ENCODE measurements around the gene ACOXL.
"Not testable (repeated sequence)": the region's sequence is repeated elsewhere in the genome, so short reads cannot be mapped to it uniquely, and the experiment has no call there.

Gene ACOXL

DNA sequence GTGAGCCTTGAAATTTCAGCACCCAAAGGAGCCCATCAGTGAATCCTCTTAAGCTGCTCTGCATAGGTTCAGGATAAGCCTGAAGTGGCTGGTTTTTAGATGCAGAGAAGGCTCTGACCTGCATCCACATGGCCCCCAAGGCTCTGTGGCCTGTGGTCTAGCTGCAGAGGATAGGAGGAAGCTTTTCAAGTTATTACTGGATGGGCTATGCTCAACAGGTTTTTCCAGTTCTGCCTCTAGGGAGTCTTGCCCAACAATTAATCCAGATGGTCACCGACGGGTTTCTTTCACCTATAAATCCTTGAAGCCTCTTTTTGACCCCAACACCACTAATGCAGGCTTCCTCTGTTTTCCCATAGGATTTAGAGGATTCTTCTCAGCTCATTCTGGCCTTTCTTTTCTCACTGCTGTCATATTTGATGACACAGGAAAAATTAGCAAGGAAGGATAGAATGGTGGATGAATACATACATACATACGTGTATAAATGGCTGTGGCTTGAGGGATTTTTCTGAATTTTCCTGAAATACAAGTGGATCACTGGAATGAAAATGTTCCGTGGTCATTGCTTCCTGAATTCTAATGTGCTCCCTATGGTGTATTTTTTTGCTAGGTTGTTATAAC is 336.2 kb downstream of the ACOXL start:
- DNase-seq = no peak

DNA sequence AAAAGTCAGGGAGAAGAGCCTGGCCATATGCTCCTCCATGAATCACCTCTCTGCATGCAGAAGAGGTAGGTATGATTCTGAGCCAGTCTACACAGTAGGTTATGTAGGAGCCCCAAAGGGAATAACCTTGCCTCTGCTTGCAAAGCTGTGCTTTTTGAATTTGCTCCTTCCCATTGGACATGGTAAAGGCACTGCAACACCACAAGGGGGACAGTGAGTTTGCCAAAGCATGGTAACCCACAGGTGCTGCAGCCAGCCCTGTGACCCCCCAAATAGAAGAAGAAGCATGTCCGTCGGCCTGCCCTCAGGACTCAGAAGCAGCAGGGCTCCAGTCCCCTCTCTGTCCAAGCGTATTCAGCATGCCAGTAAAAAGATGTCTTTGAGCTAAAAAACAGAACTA is 337.3 kb downstream of the ACOXL start:
- no peak for DNase-seq

DNA sequence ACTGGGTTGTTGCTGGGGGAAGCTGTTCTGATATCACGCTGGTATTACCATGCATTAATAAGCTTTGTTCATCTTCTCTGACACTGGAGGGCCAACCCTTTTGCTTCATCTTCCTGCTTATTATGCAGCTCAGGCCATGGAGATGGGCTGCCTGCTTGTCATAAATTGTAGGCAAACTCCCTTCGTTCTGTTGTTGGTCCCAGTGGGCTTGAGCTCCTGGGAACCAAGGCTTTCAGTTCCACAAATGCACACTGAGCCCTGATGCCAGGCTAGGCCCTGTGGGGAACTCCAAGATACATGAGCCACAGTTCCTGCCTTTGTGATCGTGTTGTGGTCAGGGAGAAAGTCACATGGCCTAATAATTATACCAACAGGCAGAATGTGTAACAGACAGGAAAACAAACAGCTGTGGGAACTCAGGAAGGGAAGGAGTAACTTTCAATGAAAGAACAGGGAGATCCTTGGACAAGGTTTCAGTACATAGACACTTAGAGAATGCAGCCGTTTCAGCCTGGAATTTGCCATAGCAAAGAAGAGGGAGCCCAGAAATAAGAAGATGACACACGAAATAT is 339.3 kb downstream of the ACOXL start:
- DNase-seq = no peak

DNA sequence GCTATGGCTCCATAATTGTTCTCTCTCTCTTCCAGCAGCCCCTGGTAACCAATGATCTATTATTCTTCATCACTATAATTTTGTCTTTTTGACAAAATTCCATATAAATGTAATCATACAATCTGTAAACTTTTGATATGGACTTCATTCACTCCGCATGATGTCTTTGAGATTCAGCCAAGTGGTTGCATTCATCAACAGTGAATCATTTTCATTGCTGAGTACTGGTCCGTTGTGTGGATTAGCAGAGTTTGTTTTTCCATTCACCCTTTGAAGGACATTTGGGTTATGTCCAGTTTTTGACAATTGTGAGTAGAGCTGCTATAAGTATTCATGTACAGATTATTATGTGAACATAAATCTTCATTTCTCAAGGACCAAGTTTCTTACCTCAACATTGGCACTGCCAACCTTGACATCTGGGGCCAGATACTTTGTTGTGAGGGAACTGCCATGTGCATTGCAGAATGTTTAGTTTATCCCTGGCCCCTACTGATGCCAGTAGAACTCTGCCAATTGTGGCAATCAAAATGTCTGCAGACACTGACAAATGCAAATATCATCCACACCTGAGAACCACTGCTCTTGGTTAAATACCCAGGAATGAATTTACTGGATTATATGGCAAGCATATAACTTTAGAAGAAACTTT is 340.0 kb downstream of the ACOXL start:
- DNase-seq = no peak

DNA sequence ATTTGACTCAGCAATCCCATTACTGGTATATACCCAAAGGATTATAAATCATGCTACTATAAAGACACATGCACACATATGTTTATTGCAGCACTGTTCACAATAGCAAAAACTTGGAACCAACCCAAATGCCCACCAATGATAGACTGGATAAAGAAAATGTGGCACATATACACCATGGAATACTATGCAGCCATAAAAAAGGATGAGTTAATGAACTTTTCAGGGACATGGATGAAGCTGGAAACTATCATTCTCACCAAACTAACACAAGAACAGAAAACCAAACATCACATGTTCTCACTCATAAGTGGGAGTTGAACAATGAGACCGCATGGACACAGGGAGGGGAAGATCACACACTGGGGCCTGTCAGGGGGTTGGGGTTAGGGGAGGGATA is 350.3 kb downstream of the ACOXL start:
- not testable (repeated sequence) for DNase-seq

DNA sequence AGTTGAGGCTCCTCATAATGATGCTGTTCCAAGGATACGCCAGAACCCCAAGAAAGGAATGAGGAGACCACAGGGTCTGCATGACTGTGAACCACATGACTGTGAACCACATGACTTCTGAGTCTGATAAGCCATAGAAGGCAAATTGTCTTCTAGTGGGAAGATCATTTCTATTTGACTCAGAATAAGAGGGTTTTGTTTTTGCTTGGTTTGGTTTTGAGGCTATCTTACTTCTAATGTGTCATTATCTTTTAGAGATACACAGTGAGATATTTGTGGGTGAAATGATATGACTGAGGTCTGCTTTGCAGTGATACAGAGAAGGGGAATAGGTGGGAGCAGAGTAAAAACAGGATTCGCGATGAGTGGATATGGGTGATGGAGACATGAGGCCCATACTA is 359.4 kb downstream of the ACOXL start:
- DNase-seq = peak in 1 of 5 experiments; percentile 66

DNA sequence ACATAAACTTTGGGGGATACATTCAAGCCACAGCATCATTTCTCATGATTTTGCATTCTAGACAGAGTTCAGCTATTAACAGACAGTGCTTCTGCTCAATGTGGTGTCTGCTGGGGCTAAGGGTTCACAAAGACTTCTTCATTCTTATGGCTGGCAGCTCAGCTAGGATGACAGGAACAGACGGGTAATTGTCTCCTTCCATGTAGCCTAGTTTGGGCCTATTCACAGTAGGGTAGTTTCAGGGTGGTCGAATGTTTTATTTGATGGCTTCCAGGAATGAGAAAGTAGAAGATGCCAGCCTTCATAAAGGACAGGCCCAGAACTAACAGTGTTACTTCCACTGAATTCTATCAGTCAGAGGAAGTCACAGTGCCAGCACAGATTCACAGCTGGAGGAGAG is 362.3 kb downstream of the ACOXL start:
- DNase-seq = no peak

DNA sequence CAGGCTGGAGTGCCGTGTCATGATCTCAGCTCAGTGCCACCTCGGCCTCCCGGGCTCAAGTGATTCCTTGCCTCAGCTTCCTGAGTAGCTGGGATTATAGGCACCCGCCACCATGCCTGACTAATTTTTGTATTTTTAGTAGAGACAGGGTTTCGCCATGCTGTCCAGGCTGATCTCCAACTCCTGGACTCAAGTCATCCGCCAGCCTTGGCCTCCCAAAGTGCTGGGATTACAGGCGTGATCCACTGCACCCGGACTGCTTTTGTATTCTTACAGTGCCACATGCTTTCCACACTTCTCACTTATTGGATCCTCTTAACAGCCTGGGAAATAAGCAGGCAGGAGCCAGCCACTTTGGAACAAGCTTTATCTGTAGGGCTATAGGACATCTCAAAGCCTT is 363.1 kb downstream of the ACOXL start:
- DNase-seq = no peak

DNA sequence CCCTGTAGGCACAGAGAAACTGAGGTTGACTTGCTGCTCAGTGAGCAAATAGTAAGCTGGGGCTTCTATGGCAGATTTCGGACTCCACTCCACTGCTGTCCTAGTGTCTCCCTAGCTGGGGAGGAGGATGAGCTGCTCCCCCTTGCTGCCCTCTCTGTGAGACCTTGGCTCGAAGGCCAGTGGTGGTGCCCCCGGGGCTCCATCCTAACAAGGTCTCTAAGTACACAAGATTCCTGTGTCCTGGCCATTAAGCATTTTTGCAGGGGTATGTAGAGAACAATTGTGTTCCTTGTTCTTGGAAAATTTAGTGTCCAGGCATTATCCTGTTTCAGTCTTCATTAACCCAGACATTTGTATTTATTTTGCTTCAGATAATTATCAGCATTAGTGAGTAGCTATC is 367.0 kb downstream of the ACOXL start:
- no peak for DNase-seq

DNA sequence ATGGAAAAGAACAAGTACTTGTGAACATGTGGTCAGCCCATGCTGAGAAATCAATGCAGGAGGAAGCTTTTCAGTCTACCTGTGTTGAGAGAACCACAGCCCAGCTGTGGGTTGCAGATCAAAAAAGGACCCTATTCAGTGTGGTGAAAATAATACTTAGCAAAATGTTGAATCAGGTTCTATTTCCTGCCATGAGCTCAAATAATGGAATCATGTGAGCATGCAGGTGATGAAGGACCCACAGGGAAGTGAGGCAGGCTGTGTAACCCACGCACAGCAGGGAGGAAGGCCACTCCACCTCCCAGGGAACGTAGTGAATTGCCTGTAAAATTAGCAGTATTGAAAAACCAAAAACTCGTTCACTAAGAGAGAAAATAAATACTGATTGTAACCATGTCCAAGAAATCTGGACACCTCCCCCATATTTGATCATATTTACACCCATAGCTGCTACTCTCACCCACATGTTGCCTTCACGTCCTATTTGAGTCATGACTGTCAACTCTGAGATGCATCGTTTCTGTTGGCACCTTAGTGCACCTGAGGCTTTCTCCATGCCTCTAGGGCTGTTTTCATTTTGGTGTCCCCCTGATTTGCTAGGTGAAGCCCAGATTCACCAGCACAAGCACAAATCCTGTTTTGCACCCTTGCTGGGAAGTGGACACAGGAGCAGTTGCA is 367.9 kb downstream of the ACOXL start:
- no peak for DNase-seq

DNA sequence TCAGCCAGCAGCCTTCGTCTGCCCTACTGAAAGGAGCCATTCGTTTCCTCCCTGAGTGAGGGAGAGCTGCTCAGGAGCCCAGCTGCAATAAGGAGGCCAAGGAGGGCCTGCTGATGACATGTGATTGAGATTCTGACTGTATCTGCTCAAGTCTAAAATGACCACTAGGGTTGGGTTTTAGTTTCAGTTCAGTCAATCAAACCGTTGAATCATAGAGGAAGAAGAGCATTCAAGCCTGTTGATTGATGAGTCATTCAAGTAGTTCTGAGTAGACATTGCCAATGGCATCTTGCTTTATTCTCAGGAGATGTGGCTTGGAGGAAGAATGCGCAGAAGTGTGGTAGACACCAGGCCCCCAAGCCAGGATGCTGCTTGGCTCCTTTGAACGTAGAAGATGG is 368.4 kb downstream of the ACOXL start:
- peak in 1 of 5 experiments; percentile 59 for DNase-seq

DNA sequence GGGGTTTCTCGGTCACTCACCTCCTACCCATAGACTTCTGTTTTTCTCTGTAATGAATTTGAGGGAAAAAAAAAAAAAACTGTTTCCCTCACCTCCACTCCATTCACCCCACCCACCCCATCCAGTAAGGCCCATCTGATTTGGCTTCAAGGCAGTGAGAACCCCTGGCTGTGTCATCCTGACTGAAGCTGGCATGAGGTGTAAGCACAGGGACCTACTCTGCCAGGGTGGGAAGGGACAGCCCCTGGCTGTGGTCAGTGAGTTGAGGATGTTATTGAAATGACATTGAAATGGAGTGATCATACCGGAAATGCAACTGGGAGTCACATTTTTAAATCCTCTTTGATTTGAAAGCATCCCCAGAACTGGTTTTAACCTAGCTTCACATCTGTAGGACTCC is 369.2 kb downstream of the ACOXL start:
- no peak for DNase-seq

DNA sequence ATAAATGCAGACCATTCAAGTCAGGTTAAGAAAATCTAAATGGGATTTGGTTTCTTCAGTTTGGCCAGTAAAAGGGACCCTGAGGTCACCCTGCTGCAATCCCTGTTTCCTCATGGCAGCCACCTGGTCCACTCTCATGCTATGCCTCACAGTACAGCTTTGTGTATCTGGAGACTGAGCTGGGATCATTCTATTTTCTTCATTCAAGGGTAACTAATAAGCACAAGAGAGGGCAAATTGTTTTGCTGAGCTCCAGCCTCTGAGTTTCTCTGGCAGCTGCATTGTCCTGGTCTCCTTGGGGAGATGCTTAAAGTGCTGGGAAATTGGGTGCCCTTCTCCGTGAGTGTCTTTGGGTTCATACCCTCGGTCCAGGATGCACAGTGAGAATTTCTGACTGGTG is 369.8 kb downstream of the ACOXL start:
- no peak for DNase-seq

DNA sequence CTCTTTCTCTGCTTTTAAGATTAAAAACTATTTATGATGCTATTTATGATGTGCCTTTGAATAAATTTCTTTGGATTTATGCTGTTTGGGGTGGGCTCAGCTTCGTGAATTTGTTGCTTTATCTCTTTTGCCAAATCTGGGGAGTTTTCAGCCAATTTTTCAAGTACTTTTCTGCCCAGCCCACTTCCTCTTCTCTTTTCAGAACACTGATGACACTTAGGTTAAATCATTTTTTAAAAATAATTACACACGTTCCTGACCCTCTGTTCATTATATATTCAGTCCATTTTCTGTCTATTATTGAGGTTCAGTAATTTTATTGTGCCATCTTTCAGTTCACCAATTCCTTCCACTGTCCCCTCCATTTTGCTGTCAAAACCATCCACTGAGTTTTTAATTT is 373.6 kb downstream of the ACOXL start:
- no peak for DNase-seq

DNA sequence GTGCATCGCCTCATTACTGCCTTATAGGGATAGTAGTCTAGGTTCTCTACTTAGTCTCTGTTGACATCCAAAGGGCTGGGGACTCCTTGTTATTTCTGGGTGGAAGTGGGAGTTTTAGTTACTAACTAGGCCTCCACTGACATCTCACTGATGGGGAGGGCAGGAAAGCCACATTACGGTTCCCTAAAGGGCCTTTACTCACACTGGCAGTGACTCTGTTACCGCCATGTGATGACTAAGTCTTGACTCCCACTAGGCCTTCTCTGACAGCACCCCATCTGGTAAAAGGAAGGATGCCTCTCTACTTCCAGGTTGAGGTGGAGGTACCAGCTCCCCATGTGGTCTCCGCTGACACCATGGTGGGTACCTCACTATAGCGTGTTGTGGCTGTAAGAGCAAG is 374.3 kb downstream of the ACOXL start:
- no peak for DNase-seq

DNA sequence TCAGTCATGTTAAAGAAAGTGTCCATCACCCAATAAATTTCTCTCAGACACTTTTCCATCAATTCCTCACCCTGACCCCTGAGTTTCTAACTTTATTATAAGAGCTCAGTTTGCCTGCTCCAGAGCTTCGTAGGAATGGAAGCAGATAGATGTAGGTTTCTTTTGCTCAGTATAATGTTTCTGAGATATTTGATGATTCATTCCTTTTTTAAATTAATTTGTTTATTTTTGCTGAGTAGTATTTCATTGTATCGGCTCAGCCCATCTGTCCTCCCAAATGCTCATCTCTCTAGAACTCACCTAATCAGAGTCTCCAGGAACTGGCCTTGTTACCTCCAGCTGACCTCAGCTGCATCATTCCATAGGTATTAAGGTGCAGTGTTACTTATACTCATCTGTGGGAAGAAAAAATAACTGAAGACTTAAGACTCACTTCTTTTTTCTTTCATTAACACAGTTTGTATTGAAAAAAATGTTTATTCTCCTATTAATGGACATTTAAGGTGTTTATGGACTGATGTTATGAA is 376.4 kb downstream of the ACOXL start:
- DNase-seq = no peak

DNA sequence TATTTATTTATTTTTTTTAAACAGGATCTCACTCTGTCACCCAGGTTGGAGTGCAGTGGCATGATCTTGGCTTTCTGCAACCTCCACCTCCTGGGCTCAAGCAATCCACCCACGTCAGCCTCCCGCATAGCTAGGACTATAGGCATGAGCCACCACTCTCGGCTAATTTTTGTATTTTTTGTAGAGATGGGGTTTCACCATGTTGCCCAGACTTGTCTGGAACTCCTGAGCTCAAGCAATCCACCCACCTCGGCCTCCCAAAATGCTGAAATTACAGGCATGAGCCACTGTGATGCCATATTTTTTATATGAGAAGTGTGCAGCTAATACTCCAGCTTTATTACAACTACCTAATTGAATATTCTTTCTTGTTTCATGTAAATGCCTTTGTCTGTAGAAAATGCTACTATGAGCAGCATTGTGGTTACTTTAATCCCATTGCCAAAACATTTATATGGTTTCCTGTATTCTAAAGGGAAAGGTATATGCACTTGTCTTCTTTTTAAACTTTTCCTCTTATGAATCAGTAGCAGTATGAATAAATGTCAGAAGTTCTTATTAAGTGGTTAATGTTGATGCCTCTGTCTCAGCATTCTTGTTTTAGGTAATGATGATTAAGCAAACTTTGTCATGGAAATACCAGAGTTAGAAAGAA is 378.9 kb downstream of the ACOXL start:
- peak in 1 of 5 experiments; percentile 20 for DNase-seq

DNA sequence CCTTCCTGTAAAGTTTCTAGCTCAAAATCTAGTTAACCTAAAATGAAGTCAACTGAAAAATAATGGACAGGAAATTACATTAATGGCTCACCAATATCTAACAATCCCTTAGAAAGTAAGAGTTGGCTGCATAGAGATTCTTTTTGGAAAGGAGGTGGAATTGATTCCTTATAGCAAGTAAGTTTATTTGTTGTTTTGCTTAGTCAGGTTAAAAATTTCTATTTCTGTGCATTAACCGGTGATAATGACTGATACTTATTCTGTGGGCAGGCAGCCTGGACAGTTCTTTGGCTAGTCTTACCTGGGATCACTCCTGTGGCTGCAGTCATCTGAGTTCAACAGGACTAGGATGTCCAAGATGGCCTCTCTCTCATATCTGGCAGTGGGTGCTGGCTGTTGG is 381.5 kb downstream of the ACOXL start:
- DNase-seq = no peak

DNA sequence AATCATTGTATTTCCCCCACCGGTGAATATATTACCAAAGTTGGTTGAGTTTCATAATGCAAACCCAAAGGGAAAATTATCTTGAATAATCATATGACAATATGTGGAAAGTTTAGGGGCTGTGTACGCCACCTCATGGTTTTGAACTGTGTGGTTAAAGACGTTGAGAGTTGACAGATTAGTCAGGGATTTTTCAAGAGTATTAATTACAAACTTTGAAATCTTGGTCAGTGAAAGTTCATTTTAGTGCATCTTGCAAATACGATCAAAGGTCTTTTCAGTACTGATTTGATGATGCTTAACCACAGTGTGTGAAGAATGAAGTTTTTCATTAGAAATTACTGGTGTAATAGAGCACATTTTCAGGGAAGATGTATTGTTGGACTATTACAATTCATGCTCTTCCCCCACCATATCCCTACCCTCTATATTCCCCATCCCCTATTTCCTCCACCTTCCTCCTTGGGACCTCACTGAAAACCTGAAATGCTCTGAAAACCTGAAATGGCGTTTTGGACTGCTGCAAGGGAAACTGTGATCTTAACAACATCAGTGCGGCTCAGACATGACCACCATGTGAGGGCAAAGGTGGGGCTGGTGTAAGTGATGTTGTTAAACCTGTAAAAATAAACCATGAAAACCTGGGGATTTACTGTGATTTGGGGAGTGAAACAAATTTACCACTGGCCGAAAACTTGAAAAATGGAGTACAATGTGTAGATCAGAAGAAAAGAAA is 383.8 kb downstream of the ACOXL start:
- DNase-seq = peak in 2 of 5 experiments; percentile 11 to 67

DNA sequence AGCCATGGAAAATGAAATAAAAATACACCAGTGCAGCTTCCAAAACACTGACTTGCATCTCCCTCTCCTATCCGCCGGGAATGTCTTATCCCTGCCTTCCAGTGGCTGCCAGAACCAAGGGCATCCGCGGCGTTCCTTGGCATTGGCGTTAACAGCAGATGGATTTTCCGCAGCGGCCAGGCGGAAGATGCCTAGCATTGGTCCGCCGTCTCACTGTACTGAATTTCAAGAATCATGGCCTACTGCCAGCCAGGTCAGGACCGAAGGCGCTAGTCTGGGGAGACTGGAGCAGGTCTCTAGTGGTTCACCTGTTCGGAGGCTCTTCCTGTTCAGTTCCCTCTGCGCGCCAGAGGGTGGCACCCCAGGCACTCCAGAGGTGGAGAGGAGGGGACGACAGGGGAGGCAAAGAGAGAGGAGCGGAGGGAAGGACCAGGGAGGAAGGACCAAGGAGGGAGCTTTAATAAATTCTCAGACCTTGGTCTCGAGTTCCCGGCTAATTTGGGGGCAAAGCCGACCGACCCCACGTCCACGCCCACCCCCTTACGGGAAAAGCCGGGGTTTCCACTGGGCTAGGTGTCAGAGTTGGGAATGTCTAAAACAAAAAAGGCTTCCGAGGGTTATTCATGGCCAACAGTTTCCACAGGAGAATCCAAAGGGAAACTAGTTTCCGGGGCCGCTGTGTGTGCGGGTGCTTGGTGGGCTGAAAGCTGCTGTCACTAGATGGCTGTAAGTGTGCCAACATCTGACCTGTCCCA is 384.6 kb downstream of the ACOXL start:
- DNase-seq = peak in 4 of 5 experiments; percentile 52 to 75 (median 56)
